ENCODE data around the gene NUDT22.

GRCh38 chr11:64226507-64227051, 505 bp downstream of the NUDT22 start:
- TF ChIP-seq CTCF (IDR thresholded peaks at IDR 0.05; ENCODE audit: insufficient read depth, low read length, poor library complexity, severe bottlenecking) (no peak), EZH2phosphoT487 (conservative IDR thresholded peaks at IDR 0.05; ENCODE audit: low read length) (no peak)
